HG03196 (cell line): ENCODE results near the gene HSPA1L.
"Not testable (repeated sequence)": the region's sequence is repeated elsewhere in the genome, so short reads cannot be mapped to it uniquely, and the experiment has no call there.

Experiments used
- ATAC-seq: cut with Tn5 transposase; IDR thresholded peaks from one replicate; pipeline ENCODE4 v1.9.1; 2021; ENCODE audit not compliant: unreplicated experiment

The HSPA1L gene

DNA sequence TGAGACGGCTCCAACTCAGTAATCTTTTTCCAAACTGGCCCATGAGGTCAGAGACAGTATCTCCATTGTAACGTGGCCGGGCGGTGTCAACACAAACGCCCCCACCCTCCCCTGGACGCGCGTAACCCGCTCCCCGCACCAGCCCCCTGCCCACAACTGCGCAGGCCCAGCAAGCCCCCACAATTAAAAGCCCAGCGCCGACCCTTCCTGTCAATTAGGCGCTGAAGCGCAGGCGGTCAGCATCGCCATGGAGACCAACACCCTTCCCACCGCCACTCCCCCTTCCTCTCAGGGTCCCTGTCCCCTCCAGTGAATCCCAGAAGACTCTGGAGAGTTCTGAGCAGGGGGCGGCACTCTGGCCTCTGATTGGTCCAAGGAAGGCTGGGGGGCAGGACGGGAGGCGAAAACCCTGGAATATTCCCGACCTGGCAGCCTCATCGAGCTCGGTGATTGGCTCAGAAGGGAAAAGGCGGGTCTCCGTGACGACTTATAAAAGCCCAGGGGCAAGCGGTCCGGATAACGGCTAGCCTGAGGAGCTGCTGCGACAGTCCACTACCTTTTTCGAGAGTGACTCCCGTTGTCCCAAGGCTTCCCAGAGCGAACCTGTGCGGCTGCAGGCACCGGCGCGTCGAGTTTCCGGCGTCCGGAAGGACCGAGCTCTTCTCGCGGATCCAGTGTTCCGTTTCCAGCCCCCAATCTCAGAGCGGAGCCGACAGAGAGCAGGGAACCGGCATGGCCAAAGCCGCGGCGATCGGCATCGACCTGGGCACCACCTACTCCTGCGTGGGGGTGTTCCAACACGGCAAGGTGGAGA is at the start of gene HSPA1L, which contains the start of gene HSPA1A:
Gene HSPA1L (minus strand): TSS at position 259 of the 814 bp plus-strand sequence. CDS start 3,311 bp downstream, outside the sequence.
Gene HSPA1A (plus strand): TSS at position 519 of the 814 bp plus-strand sequence. CDS start 214 bp downstream, at position 733.
- ATAC-seq: no peak

DNA sequence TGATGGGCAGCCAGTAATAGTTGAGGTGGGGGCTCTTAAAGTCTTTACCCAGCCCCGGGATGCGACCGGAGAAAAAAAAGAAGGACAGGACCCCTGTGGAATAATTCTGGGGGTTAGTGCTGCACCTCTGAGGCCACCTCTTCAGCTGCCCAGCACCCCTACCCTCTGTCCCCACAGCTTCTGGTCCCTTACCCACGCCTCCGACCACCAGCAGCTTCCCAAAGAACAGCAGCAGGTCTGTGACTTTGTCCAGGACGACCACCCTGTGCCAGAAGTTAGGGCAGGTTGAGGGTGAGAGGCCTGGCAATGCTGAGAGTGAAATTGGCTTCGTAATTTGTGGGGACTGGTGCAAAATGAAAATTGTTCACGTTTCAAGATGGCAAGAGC is 49.7 kb upstream of the HSPA1L start:
- ATAC-seq: no peak

DNA sequence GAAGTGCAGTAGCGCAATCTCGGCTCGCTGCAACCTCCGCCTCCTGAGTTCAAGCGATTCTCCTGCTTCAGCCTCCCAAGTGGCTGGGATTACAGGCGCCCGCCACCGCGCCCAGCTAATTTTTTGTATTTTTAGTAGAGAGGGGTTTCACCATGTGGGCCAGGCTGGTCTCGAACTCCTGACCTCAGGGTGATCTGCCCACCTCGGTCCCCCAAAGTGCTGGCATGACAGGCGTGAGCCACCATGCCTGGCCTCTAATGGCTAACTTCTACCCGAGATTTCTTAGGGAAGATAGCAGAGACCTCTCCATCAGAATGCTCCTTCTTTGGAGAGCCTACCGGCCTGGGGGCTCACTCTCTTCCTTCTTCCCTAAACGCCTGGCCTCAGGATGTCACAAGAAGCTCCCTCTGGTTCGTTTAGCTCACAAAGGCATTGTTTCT is 49.1 kb upstream of the HSPA1L start:
- ATAC-seq: not testable (repeated sequence)

DNA sequence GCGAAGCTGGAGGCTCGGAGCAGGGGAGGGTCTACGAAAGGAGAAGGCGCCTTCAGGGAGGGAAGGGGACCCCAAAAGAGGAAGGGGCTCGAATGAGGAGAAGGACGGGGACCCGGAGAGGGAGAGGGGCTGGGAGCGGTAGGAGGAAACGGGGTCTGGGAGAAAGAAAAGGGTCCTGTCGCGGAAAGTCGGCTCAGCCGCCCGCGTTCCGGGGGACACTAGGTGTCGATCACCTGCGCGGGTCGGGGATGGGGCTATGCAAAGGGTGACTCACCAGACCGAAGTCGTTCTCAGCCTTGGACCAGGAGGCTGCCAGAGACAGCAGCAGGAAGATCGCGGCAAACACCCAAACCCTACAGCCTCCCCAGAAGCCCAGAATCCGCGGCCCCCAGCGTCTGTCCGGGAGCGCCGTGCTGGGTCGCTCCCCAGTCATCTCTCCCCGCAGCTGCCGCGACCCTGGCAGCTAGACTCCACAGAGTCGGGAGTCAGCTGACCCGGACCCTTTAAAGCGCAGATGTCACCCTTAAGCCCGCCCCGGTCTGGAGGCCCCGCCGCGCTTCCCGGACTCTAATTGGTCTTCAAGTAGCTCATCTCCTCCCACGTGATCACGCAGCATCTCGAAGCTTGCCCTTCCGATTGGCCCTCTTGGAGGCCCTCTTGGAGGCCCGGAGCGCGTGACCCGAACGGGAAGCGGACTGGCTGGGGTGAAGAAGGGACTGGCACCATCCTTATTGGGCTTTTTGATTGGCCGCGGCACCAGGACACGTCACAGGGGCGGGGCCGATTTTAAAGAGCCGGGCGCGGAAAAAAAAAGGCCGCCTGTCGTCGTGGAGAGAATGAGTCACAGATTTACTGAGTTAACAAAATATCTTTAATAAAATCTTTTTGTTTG is 47.5 kb upstream of the HSPA1L start, which contains the start of gene NEU1:
Gene NEU1 (minus strand): TSS at position 478 of the 892 bp plus-strand sequence. CDS start 45 bp downstream, at position 433.
- ATAC-seq: peak; percentile 93

DNA sequence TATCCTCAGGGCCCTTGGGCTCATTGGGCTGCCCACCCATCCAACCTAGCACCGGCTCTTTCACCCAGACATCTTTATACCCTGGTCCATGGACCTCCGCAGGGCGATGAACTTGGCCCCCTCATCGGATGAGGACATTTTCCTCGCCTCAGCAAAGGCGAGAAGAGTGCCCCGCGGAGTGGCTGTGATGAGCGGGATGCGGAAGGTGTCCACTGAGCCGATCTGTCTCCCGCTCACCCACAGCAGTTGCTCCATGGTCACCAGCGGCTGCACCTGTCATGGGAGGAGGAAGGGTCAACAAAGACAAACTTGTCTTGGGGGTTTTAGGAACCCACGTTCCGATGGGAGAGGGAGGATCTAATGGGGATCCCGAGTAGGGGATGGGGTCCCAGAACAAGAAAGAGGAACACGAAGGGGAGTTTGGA is 46.8 kb upstream of the HSPA1L start:
- ATAC-seq: no peak

DNA sequence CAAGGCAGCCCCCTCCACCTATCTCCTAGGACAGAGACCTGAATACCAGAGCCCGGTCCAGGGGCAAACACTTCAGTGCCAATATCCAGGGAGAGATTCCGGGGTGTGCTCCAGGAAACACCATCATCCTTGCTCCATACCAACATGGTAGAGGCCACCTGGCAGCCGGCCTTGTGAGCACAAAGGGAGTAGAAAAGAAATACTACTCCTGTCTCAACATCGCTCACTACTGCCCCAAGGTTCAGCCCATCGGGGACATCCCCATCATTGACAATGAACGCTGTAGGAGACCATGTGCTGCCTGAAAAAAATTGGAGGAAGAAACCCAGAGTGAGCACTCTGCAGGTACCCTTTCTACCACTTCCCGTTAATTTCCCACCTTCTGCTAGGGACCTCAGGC is 46.1 kb upstream of the HSPA1L start:
- ATAC-seq: no peak

DNA sequence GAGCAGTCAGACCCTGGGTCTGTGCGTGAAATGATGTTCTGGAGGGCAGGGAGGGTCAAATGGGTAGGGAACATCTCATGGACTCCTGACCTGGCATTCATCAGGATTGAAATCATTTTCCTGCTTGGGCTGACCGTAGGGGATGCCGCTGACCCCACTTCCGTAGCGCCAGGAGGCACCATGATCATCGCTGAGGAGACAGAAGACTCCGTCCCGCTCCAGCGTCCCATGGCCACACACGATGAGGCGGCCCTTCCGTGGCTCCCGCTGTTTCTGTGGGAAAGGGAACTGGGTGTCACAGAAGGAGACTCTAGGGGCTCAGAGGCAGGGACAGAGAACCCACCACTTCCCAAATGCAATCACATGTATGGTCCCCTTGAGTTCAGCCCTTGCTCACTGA is 45.3 kb upstream of the HSPA1L start:
- no peak for ATAC-seq

DNA sequence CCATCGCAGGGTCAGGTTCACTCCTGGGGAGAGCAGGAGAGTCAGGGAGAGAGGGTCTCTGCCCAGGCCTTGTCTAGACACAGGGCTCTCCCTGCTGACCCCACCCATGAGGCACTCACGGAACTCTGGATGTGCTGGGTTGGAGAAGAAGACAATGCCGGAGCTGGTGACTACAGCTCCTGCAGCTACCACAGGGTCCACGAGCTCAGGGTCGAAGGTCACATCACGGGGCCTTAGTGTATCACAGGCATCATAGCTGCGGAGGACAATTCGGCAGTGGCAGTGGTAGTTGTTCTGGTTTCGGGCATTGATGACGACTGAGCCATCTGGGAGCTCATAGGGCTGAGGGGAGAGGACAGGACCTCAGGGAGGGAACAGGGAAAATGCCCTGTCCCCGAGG is 44.8 kb upstream of the HSPA1L start:
- ATAC-seq: no peak

DNA sequence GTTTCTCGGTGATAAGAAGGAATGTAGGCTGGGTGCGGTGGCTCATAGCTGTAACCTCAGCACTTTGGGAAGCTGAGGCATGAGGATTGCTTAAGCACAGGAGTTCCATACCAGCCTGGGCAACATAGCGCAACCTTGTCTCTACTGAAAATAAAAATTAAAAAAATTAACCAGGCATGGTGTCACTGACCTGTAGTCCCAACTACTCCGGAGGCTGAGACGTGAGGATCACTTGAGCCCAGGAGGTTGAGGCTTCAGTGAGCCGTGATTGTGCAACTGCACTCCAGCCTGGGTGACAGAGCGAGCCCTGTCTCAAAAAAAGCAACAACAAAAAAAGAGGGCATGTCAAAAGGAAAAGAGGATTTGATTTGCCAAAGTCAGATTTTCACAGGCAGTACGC is 43.6 kb upstream of the HSPA1L start:
- no peak for ATAC-seq

DNA sequence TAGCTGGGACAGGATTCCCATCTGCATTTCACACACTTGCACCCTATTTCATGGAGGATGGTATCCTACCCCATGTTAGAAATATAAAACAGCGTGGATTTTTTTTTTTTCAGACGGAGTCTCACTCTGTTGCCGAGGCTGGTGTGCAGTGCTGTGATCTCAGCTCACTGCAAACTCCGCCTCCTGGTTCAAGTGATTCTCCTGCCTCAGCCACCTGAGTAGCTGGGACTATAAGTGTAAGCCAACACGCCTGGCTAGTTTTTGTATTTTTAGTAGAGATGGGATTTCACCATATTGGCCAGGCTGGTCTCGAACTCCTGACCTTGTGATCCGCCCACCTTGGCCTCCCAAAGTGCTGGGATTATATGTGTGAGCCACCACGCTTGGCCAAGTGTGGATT is 42.7 kb upstream of the HSPA1L start:
- ATAC-seq: not testable (repeated sequence)

DNA sequence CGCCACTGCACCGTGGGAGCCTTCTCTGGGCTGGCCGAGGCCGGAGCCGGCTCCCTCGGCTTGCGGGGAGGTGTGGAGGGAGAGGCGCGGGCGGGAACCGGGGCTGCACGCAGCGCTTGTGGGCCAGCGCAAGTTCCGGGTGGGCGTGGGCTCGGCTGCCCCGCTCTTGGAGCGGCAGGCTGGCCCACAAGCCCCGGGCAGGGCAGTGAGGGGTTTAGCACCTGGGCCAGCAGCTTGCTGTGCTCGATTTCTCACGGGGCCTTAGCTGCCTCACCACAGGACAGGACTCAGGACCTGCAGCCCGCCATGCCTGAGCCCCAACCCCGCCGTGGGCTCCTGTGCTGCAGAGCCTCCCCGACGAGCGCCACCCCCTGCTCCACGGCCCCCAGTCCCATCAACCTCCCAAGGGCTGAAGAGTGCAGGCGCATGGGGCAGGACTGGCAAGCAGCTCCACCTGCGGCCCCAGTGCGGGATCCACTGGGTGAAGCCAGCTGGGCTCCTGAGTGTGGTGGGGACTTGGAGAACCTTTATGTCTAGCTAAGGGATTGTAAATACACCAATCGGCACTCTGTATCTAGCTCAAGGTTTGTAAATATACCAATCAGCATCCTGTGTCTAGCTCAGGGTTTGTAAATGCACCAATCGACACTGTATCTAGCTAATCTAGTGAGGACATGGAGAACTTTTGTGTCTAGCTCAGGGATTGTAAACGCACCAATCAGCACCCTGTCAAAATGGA is 37.1 kb upstream of the HSPA1L start:
- not testable (repeated sequence) for ATAC-seq

DNA sequence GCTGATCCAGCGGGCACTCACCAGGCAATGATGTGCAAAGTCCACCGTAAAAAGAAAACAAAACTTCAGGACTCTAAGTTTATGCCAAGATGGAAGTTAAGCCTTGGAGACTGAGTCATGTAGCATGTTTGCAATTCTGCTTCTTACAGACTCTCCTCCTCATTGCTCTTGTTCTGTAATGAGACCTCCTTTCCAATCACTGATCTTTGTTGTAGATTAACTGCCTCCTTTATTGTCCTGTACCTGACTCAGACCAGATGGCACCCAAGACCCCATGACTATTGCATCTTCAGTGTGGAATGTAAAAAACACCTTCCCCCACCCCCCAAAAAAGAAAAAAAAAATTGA is 36.4 kb upstream of the HSPA1L start:
- ATAC-seq: no peak

DNA sequence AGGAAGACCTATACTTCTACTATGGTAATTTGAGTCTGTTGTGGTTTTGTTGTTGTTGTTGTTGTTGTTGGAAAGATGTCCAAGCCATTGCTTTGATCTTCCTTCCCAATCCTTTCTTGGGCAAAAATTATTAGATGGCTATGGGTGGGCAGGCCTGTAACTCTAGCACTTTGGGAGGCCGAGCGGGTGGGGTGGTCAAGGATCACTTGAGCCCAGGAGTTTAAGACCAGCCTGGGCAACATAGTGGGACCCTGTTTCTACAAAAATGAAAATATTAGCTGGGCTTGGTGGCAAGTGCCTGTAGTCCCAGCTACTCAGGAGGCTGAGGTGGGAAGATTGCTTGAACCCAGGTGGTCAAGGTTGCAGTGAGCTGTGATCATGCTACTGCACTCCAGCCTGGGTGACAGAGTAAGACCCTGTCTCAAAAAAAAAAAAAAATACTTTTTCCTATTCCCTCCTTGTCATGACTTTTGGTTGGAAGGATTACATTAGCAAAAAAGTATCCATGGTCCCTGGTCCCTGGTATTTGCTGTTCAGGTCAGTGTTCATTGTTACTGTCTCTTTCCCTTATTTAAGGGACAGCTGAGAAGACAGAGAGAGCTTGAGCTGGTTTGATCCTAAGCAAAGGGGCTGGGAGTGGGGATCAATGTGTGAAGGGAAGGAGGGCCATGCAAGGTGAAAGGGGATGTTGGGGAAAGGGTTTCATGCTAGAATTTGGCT is 35.8 kb upstream of the HSPA1L start:
- no peak for ATAC-seq

DNA sequence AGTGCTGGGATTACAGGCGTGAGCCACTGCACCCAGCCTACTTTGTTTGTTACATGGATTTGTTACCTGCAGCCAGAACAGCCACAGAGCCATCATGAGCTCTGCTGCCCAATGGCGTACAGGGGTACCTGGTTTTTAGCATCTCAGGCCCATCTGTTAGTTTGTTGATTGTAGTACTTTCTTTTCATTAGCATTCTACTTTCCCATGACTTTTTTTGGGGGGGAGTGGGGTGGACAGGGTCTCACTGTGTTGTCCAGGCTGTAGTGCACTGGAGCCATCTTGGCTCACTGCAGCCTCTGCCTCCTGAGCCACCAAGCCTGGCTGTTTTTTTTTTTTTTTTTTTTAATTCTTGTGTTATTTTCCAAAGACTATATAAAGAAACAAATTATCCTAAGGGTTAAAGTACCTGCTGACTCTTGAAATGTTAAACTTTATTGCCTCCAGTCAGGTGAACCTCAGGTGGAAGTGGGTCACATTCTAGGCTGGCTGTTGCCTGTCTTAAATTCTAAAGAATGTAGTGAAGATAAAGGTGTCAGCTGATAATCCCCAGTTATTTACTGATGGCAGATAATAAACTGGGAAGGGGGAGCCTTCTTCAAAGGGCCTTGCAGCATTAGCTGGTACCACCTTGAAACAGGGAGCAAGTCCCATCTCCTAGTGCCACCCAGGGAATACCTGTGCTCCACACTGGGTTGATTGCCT is 32.3 kb upstream of the HSPA1L start:
- ATAC-seq: no peak

DNA sequence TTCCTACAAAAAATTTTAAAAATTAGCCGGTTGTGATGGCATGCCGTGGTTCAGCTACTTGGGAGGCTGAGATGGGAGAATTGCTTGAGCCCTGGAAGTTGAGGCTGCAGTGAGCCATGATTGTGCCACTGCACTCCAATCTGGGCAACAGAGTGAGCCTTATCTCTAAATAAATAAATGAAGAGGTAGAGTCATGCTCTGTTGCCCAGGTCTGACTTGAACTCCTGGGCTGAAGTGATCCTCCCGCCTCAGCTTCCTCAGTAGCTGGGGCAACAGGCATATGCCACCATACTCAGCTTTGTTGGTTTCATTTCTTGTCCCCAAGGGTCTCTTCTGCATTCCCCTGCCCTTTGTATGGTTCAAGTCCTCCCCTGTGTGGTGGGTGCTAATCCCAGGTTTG is 29.4 kb upstream of the HSPA1L start:
- ATAC-seq: no peak

DNA sequence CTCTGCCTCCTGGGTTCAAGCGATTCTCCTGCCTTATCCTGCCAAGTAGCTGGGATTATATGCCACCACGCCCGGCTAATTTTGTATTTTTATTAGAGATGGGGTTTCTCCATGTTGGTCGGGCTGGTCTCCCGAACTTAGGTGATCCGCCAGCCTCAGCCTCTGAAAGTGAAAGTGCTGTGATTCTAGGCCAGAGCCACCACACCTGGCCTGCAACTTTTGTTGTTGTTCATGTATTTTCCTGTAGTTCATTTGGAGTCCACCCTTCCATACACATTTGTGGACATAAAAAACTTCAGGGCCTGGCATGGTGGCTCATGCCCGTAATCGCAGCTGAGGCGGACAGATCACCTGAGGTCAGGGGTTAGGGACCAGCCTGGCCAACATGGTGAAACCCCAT is 27.0 kb upstream of the HSPA1L start:
- ATAC-seq: no peak

DNA sequence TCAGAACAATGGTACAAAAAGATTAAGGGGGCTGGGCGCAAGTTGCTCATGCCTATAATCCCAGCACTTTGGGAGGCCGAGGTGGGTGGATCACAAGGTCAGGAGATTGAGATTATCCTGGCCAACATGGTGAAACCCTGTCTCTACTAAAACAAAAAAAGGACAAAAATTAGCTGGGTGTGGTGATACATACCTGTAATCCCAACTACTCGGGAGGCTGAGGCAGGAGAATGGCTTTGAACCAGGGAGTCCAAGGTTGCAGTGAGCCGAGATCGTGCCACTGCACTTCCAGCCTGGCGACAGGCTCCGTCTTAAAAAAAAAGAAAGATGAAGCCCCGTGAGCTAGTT is 24.7 kb upstream of the HSPA1L start:
- not testable (repeated sequence) for ATAC-seq

DNA sequence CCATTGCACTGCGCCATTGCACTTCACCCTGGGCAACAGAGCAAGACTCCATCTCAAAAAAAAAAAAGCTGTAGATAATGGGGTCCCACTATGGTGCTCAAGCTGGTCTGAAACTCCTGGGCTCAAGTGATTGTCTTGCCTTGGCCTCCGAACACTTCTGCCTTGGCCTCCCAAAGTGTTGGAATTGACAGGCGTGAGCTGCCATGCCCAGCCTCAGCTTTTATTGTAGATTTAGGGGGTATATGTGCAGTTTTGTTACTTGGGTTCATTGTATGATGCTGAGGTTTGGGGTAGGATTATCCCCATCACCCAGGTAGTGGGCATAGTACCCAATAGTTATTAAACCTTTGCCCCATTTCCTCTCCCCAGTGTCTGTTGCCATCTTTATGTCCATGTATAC is 23.9 kb upstream of the HSPA1L start:
- ATAC-seq: no peak

DNA sequence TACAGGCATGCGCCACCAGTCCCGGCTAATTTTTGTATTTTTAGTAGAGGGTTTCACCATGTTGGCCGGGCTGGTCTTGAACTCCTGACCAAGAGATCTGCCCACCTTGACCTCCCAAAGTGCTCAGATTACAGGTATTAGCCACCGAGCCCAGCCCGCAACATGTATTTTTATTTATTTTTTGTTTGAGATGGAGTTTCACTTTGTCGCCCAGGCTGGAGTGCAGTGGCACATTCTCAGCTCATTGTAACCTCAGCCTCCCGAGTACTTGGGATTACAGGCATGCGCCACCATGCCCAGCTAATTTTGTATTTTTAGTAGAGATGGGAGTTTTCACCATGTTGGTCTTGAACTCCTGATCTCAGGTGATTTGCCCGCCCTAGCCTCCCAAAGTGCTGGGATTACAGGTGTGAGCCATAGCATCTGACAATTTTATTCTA is 23.1 kb upstream of the HSPA1L start:
- ATAC-seq: not testable (repeated sequence)
